SK-N-DZ (cell line): ENCODE data around the gene OXNAD1.
"Not testable (repeated sequence)": the region's sequence is repeated elsewhere in the genome, so short reads cannot be mapped to it uniquely, and the experiment has no call there.

Source experiments
- DNase-seq: peaks from one replicate; pipeline ENCODE4 v3.0.0-alpha.2; 2015; ENCODE audit warnings: low spot score

The OXNAD1 gene

GRCh38 chr3:16303037-16303575 is 38.1 kb downstream of the OXNAD1 start:
- no peak for DNase-seq

GRCh38 chr3:16304061-16305010 is 39.3 kb downstream of the OXNAD1 start:
- no peak for DNase-seq

- DNase-seq, result no peak
These were observed 40.1 kb downstream of the OXNAD1 start for GRCh38 chr3:16305111-16305541.

GRCh38 chr3:16307832-16308531 is 43.0 kb downstream of the OXNAD1 start:
- no peak for DNase-seq

- no peak for DNase-seq
These were observed 43.7 kb downstream of the OXNAD1 start for GRCh38 chr3:16308727-16309126.

GRCh38 chr3:16309558-16309957 is 44.5 kb downstream of the OXNAD1 start:
- no peak for DNase-seq

GRCh38 chr3:16310486-16310885 is 45.5 kb downstream of the OXNAD1 start:
- not testable (repeated sequence) for DNase-seq

GRCh38 chr3:16311960-16312451 is 47.0 kb downstream of the OXNAD1 start:
- DNase-seq, result no peak

GRCh38 chr3:16313886-16314645 is 49.1 kb downstream of the OXNAD1 start:
- no peak for DNase-seq

- DNase-seq, result no peak
These were observed 50.6 kb downstream of the OXNAD1 start for GRCh38 chr3:16315623-16316022.

GRCh38 chr3:16316396-16316795 is 51.4 kb downstream of the OXNAD1 start:
- DNase-seq, result no peak

- no peak for DNase-seq
These were observed 52.0 kb downstream of the OXNAD1 start for GRCh38 chr3:16316847-16317560.

- DNase-seq, result no peak
These were observed 52.5 kb downstream of the OXNAD1 start for GRCh38 chr3:16317561-16317945.

- DNase-seq, result no peak
These were observed 53.2 kb downstream of the OXNAD1 start for GRCh38 chr3:16318176-16318575.

GRCh38 chr3:16319307-16319706 is 54.3 kb downstream of the OXNAD1 start:
- DNase-seq, result no peak

GRCh38 chr3:16319723-16320122 is 54.7 kb downstream of the OXNAD1 start:
- no peak for DNase-seq

- DNase-seq, result no peak
These were observed 55.7 kb downstream of the OXNAD1 start for GRCh38 chr3:16320711-16321110.

GRCh38 chr3:16322189-16322588 is 57.2 kb downstream of the OXNAD1 start:
- DNase-seq, result no peak

- DNase-seq, result no peak
These were observed 58.7 kb downstream of the OXNAD1 start for GRCh38 chr3:16323737-16324136.

- DNase-seq, result no peak
These were observed 60.8 kb downstream of the OXNAD1 start for GRCh38 chr3:16325850-16326249.
